Measurements from ENCODE around the gene TAS2R50. TPM values are rescaled to one million over a fixed set of nuclear protein-coding genes. Genes with fewer than 3 reads are reported as not detected.
"Not testable (repeated sequence)": the region's sequence is repeated elsewhere in the genome, so short reads cannot be mapped to it uniquely, and the experiment has no call there.

Gene TAS2R50, protein sequence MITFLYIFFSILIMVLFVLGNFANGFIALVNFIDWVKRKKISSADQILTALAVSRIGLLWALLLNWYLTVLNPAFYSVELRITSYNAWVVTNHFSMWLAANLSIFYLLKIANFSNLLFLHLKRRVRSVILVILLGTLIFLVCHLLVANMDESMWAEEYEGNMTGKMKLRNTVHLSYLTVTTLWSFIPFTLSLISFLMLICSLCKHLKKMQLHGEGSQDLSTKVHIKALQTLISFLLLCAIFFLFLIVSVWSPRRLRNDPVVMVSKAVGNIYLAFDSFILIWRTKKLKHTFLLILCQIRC
- 4.4 and 6.2 TPM in 2 replicates for total RNA-seq

DNA sequence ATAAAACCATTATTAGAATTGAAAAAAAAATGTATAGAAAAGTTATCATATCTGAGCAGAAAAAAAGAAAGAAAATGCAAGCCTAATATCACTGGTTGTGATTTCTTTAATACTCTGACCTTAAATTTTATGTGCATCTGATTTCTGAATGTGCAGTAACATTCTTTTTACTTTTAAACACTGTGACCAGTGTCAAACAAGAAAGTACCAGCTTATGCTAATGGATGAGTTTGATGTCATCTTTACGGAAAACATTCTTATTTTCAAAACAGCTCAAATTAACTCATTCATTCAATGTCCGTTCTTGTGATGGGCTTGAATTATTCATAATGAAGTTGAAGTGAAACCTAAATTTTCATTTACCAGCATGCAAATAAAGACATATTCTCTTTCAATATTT lies at the start of gene TAS2R50:
Gene TAS2R50, minus strand, starts transcription at position 101 of the 400 bp plus-strand sequence. Its CDS starts 52 bp downstream, at position 49.
- Histone ChIP-seq H2AFZ (ENCODE audit: low read length) (no peak within 1 kb of the TSS), H3K4me3 (ENCODE audit: insufficient read depth, low read length) (no peak within 1 kb of the TSS), H3K79me2 (ENCODE audit: insufficient read depth, low read length) (no peaks in the 10 kb centered on the region), H3K36me3 (ENCODE audit: insufficient read depth, low read length) (no peaks in the 10 kb centered on the region), H3K27ac (ENCODE audit: low read depth, low read length) (no peak within 1 kb of the TSS), H3K27me3 (ENCODE audit: insufficient read depth, low read length) (no peaks in the 10 kb centered on the region), H3K9me3 (ENCODE audit: low read depth, low read length) (no peaks in the 10 kb centered on the region), H3K4me1 (ENCODE audit: insufficient read depth, low read length) (no peaks in the 10 kb centered on the region), H4K20me1 (ENCODE audit: insufficient read depth, low read length) (peaks cover 4% of the 10 kb centered on the region), H3K4me2 (ENCODE audit: insufficient read depth, low read length) (no peak within 1 kb of the TSS)
- TF ChIP-seq, protein P1, sequence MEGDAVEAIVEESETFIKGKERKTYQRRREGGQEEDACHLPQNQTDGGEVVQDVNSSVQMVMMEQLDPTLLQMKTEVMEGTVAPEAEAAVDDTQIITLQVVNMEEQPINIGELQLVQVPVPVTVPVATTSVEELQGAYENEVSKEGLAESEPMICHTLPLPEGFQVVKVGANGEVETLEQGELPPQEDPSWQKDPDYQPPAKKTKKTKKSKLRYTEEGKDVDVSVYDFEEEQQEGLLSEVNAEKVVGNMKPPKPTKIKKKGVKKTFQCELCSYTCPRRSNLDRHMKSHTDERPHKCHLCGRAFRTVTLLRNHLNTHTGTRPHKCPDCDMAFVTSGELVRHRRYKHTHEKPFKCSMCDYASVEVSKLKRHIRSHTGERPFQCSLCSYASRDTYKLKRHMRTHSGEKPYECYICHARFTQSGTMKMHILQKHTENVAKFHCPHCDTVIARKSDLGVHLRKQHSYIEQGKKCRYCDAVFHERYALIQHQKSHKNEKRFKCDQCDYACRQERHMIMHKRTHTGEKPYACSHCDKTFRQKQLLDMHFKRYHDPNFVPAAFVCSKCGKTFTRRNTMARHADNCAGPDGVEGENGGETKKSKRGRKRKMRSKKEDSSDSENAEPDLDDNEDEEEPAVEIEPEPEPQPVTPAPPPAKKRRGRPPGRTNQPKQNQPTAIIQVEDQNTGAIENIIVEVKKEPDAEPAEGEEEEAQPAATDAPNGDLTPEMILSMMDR (IDR thresholded peaks at IDR 0.05; ENCODE audit: extremely low read depth, low read depth, low read length), result no peak
- no peak for DNase-seq (ENCODE audit: insufficient read length, low spot score, missing footprints)

DNA sequence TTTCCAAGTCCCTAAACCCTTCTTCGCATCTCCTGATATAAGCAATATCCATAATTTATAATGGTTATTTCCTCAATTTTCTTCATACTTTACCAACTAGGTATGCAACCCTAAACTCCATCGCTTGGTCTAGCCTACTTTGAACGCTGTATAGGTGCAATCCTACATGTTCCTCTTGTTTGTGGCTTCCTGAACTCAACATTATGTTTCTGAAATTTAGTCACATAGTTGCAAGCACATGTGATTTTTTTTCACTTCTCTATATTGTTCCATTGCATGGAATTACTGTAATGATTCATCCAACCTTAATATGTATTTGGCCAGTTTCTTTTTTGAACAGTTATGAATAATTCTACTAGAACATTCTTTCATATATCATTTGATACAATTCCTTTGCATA lies 47.2 kb upstream of the TAS2R50 start:
- H3K4me3 ChIP-seq (ENCODE audit: insufficient read depth, low read length); H3K27ac ChIP-seq (ENCODE audit: low read depth, low read length); H3K4me1 ChIP-seq (ENCODE audit: insufficient read depth, low read length); H3K36me3 ChIP-seq (ENCODE audit: insufficient read depth, low read length); H2AFZ ChIP-seq (ENCODE audit: low read length); H3K79me2 ChIP-seq (ENCODE audit: insufficient read depth, low read length); H3K9me3 ChIP-seq (ENCODE audit: low read depth, low read length); H4K20me1 ChIP-seq (ENCODE audit: insufficient read depth, low read length); H3K4me2 ChIP-seq (ENCODE audit: insufficient read depth, low read length); H3K27me3 ChIP-seq (ENCODE audit: insufficient read depth, low read length); DNase-seq (ENCODE audit: insufficient read length, low spot score, missing footprints): not testable (repeated sequence)

DNA sequence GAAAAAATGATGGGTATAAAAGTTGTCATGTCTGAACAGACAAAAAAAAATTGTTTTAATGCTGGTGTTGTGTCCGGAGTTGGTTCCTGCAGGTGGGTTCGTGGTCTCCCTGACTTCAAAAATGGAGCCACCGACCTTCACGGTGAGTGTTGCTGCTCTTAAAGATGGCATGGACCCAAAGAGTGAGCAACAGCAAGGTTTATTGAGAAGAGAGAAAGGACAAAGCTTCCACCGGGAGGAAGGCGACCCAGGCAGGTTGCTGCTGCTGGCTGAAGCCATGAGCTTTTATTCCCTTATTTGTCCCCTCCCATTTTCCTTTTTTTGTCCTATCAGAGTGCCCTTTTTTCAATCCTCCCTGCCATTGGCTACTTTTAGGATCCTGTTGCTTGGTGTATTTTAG lies 44.6 kb upstream of the TAS2R50 start, which contains the start of gene TAS2R31:
Gene TAS2R31, minus strand, starts transcription at position 101 of the 400 bp plus-strand sequence. Its CDS starts 72 bp downstream, at position 29.
- TF ChIP-seq, protein P1 (IDR thresholded peaks at IDR 0.05; ENCODE audit: extremely low read depth, low read depth, low read length), result no peak

DNA sequence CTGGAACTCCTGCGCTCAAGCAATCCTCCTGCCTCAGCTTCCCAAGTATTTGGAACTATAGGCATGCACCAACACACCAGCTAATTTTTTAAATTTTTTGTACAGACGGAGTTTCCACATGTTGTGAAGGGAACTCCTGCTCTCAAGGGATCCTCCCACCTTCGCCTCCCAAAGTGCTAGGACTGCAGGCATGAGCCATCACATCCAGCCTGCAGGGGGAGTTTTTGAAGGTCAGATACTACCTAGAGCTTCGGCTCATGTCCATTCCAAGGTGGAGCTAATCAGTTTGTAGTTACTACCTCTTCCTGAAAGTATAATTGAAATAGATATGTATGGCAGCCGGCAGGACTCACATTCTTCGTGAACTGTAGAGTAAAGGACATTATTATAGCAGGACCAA lies 39.4 kb upstream of the TAS2R50 start:
- no peak overlapping the region for H2AFZ ChIP-seq (ENCODE audit: low read length)
- no peaks in the 10 kb centered on the region for H3K9me3 ChIP-seq (ENCODE audit: low read depth, low read length)
- TF ChIP-seq, protein P1 (IDR thresholded peaks at IDR 0.05; ENCODE audit: extremely low read depth, low read depth, low read length), result peak; percentile 18

More for the DNA sequence above, 44.6 kb upstream of the TAS2R50 start, which contains the start of gene TAS2R31:
- no peak within 1 kb of the TSS for H3K4me3 ChIP-seq (ENCODE audit: insufficient read depth, low read length)
- H2AFZ ChIP-seq (ENCODE audit: low read length), result no peak within 1 kb of the TSS
- H3K4me2 ChIP-seq (ENCODE audit: insufficient read depth, low read length), result no peak within 1 kb of the TSS
- H3K36me3 ChIP-seq (ENCODE audit: insufficient read depth, low read length), result no peaks in the 10 kb centered on the region
- H3K79me2 ChIP-seq (ENCODE audit: insufficient read depth, low read length), result no peaks in the 10 kb centered on the region
- no peaks in the 10 kb centered on the region for H3K4me1 ChIP-seq (ENCODE audit: insufficient read depth, low read length)
- DNase-seq (ENCODE audit: insufficient read length, low spot score, missing footprints), result no peak
- H3K27me3 ChIP-seq (ENCODE audit: insufficient read depth, low read length), result no peaks in the 10 kb centered on the region
- H3K9me3 ChIP-seq (ENCODE audit: low read depth, low read length), result no peaks in the 10 kb centered on the region
- no peaks in the 10 kb centered on the region for H4K20me1 ChIP-seq (ENCODE audit: insufficient read depth, low read length)
- no peak within 1 kb of the TSS for H3K27ac ChIP-seq (ENCODE audit: low read depth, low read length)

More for the DNA sequence above, 39.4 kb upstream of the TAS2R50 start:
- Histone ChIP-seq H3K4me3 (ENCODE audit: insufficient read depth, low read length) (no peak overlapping the region), H3K4me1 (ENCODE audit: insufficient read depth, low read length) (no peaks in the 10 kb centered on the region), H3K4me2 (ENCODE audit: insufficient read depth, low read length) (no peak overlapping the region), H3K27ac (ENCODE audit: low read depth, low read length) (no peak overlapping the region), H3K79me2 (ENCODE audit: insufficient read depth, low read length) (no peaks in the 10 kb centered on the region), H3K36me3 (ENCODE audit: insufficient read depth, low read length) (no peaks in the 10 kb centered on the region), H3K27me3 (ENCODE audit: insufficient read depth, low read length) (no peaks in the 10 kb centered on the region), H4K20me1 (ENCODE audit: insufficient read depth, low read length) (no peaks in the 10 kb centered on the region)
- DNase-seq (ENCODE audit: insufficient read length, low spot score, missing footprints), result no peak

Measured in osteoblast (primary cell).